IPS-18c (cell line): Measurements from ENCODE around the gene TNFRSF9.
"Not testable (repeated sequence)": the region's sequence is repeated elsewhere in the genome, so short reads cannot be mapped to it uniquely, and the experiment has no call there.

Experiments
- H3K4me3 ChIP-seq: 2 replicates; pipeline ENCODE4 v1.7.0; 2013; ENCODE audit warnings: low read depth, mild to moderate bottlenecking, low read length, moderate library complexity; ENCODE audit not compliant: insufficient read depth
- H3K9me3 ChIP-seq: one replicate; pipeline ENCODE4 v1.6.1; 2013; ENCODE audit warnings: mild to moderate bottlenecking, low read length, moderate library complexity; ENCODE audit not compliant: control insufficient read depth, insufficient read depth

Gene TNFRSF9

DNA sequence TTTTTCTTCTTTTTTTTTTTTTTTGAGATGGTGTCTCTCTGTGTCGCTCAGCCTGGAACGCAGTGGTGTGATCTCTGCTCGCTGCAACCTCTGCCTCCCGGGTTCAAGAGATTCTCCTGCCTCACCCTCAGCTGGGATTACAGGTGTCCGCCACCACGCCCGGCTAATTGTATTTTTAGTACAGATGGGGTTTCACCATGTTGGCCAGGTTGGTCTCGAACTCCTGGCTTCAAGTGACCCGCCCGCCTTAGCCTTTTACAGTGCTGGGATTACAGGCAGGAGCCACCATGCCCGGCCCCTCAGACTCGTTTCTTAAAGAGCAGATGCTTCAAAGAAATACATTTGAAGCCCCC lies 22.7 kb upstream of the TNFRSF9 start:
- H3K9me3 ChIP-seq, H3K4me3 ChIP-seq: not testable (repeated sequence)

- Histone ChIP-seq H3K9me3 (no peaks in the 10 kb centered on the region), H3K4me3 (peak overlapping the region; percentile 55; the same call in 1 of the 2 replicates)
These were observed 22.2 kb upstream of the TNFRSF9 start for GRCh38 chr1:7962636-7963377.

- H3K4me3 ChIP-seq, result peak overlapping the region; percentile 55
- no peaks in the 10 kb centered on the region for H3K9me3 ChIP-seq
These were observed 21.3 kb upstream of the TNFRSF9 start for GRCh38 chr1:7962014-7962335.

- H3K9me3 ChIP-seq, result no peaks in the 10 kb centered on the region
- H3K4me3 ChIP-seq, result peak within 1 kb of the TSS; percentile 73
These were observed 20.8 kb upstream of the TNFRSF9 start, which contains the start of gene PARK7 for GRCh38 chr1:7961216-7962013. Gene PARK7, plus strand, starts transcription at chr1:7961711. Its CDS starts 1,075 bp downstream, at chr1:7962786.

DNA sequence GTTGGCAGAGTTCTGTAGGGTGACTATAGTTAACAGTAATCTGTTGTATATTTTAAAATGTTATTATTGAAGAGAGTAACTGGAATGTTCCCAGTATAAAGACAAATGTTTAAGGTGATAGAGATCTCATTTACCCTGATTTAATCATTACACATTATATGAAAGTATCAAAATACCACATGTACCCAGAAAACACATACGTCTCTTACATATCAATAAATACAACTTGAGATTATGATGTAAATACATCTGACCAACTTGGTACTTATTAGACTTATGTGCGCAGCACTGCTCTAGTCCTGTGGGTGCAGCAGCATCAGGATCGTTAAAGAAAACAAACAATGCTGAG lies 20.2 kb upstream of the TNFRSF9 start:
- Histone ChIP-seq H3K9me3 (no peaks in the 10 kb centered on the region), H3K4me3 (peak overlapping the region; percentile 73)

GRCh38 chr1:7960165-7960564 lies 19.5 kb upstream of the TNFRSF9 start:
- H3K4me3 ChIP-seq, result no peak overlapping the region; the same call in 1 of the 2 replicates
- H3K9me3 ChIP-seq, result no peaks in the 10 kb centered on the region

- no peaks in the 10 kb centered on the region for H3K9me3 ChIP-seq
- no peak overlapping the region for H3K4me3 ChIP-seq
These were observed 15.8 kb upstream of the TNFRSF9 start for GRCh38 chr1:7956218-7957032.

GRCh38 chr1:7954683-7955082 lies 14.0 kb upstream of the TNFRSF9 start:
- Histone ChIP-seq H3K4me3 (no peak overlapping the region; the same call in 1 of the 2 replicates), H3K9me3 (no peaks in the 10 kb centered on the region)

DNA sequence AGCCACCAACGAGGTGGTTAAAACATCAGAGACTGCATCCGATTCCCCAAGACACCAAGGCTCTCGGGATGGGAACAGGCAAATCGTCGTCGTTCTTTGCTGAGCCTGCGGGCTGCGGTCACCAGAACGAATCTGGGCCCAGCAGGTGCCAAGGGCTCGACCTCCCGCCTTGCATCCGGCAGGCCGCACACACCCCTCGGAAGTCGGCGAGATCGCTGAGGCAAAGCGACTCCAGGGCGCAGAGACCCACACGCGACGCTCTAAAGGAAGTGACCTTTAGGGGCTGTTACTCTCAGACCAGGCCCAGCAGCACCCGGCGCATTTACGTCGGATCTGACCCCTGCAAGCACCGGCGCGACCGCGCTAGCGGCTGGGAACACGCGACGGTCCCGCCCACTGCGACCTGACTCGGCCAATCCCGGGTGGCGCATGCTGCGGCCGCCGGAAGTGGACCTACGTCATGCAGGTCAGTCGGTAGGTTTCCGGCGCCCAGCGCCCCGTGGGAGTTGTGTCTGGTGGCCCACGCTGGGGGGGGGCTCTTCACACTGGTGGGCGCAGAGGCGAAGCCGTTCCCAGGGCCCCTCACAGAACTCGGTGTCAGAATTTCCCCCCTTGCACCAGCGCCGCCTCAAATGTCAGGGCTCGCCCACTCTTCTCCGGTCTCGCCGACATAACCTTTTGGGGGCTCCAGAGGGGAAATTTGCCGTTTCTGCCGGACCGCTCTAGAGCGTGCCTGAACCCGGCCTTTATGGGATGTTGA lies 13.4 kb upstream of the TNFRSF9 start:
- Histone ChIP-seq H3K4me3 (peak overlapping the region; percentile 38), H3K9me3 (no peaks in the 10 kb centered on the region)

DNA sequence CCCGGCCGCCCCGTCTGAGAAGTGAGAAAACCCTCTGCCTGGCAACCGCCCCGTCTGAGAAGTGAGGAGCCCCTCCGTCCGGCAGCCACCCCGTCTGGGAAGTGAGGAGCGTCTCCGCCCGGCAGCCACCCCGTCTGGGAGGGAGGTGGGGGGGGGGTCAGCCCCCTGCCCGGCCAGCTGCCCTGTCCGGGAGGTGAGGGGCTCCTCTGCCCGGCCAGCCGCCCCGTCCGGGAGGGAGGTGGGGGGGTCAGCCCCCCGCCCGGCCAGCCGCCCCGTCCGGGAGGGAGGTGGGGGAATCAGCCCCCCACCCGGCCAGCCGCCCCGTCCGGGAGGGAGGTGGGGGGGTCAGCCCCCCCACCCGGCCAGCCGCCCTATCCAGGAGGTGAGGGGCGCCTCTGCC lies 12.2 kb upstream of the TNFRSF9 start:
- not testable (repeated sequence) for H3K4me3 ChIP-seq, H3K9me3 ChIP-seq

DNA sequence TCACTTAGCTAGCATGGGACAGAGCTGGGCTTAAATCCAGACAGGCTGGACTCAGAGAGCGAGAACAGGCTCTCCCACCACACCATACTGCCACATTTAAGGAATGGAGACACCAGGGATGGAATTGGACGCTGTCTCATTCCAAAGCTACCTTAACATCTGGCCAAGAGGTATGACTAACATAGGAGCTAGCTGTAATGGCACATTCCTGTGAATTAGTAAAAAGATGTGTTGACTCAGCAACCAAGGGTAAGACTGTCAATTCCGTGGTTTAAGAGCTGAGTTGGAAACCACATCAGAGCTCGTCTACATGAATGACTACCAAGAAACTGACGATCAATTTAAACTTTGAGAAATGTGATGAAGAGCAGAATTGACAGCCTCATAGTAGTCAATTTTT lies 8.3 kb upstream of the TNFRSF9 start:
- no peaks in the 10 kb centered on the region for H3K9me3 ChIP-seq
- no peak overlapping the region for H3K4me3 ChIP-seq

GRCh38 chr1:7943251-7943650 lies 2.6 kb upstream of the TNFRSF9 start:
- no peak overlapping the region for H3K4me3 ChIP-seq
- no peaks in the 10 kb centered on the region for H3K9me3 ChIP-seq

DNA sequence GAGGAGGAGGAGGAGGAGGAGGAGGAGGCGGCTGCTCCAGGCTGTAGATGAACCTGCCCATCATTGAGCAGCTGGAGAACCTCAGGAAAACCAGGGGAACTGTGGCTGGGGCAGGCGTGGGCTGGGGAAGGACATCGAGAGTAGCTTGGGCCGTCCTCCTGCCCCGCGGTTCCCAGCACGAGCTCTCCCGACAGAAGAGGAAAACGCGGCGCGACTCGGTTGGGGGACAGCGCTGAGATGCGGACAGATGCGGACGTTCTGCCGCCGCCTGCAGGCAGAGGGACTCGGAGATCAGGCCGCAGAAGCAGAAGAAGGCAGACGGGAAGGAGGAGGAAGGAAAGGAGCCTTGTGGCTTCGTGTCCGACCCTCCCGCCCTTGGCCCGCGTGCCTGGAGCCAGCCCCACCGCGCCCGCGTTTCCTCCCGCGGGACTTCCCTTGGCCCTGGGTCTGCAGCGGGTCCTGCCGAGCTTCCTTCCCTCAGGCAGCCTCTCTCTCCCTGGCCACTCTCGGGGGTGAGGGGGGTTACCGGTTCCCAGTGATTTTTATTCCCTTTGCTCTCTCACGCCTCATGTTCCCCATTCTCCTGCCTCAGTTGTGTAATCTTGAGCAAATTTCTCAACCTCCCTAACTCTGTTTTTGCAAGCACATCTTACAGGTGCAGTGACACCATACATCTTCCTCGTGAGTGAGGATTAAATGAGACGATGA lies 1.7 kb upstream of the TNFRSF9 start:
- H3K9me3 ChIP-seq, result no peaks in the 10 kb centered on the region
- no peak overlapping the region for H3K4me3 ChIP-seq

DNA sequence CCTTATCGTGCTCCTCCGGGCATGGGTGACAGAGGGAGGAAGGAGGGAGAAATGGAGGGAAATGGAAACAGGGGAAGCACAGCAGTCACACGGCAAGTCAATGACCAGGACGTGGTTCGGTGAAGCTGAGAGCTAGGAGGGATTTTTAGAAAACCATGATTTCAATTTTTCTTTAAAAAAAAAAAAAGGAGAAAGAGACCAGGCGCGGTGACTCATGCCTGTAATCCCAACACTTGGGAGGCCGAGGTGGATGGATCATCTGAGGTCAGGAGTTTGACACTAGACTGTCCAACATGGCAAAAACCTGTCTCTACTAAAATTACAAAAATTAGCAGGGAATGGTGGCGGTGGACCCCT lies 776 bp upstream of the TNFRSF9 start:
- H3K9me3 ChIP-seq, result no peaks in the 10 kb centered on the region
- H3K4me3 ChIP-seq, result no peak overlapping the region

GRCh38 chr1:7940034-7940433 lies 605 bp downstream of the TNFRSF9 start:
- Histone ChIP-seq H3K9me3 (no peaks in the 10 kb centered on the region), H3K4me3 (no peak overlapping the region)

DNA sequence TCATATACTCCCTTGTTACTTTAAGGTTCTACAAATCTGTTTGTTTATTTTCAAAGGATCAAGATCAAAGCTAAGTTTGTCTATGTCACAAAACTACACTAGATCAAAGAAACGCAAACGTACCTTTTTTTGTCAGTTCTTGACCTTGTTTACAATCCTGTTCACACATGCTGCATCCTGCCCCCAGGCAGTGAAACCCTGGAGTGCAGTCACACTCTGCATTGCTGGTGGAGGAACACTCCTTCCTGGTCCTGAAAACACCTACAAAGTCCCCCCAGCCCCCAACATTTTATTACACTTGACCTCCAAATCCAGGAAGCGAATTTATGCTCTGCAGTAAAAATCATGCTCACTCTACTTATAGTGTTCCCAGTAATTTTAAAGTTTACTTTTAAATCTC lies 2.6 kb downstream of the TNFRSF9 start:
- Histone ChIP-seq H3K4me3 (no peak overlapping the region), H3K9me3 (no peaks in the 10 kb centered on the region)
